ENCODE data around the gene CBX8.

GRCh38 chr17:79760197-79760906 is 36.5 kb downstream of the CBX8 start:
- TF ChIP-seq POLR2AphosphoS5 (IDR thresholded peaks at IDR 0.05), result no peak
- no peak for TF ChIP-seq CTCF (IDR thresholded peaks at IDR 0.05)
- no peak for TF ChIP-seq POLR2A (IDR thresholded peaks at IDR 0.05; ENCODE audit: low read depth)
- TF ChIP-seq EP300 (IDR thresholded peaks at IDR 0.05), result no peak
